ENCODE results near the gene FGFBP2. TPM values are rescaled to one million over a fixed set of nuclear protein-coding genes. Genes with fewer than 3 reads are reported as not detected.
A peak's percentile ranks its signal among the peaks of the same experiment; 100 is the strongest.

FGFBP2 gene
- total RNA-seq, 1 donor from 2014 or later, result not detected

DNA sequence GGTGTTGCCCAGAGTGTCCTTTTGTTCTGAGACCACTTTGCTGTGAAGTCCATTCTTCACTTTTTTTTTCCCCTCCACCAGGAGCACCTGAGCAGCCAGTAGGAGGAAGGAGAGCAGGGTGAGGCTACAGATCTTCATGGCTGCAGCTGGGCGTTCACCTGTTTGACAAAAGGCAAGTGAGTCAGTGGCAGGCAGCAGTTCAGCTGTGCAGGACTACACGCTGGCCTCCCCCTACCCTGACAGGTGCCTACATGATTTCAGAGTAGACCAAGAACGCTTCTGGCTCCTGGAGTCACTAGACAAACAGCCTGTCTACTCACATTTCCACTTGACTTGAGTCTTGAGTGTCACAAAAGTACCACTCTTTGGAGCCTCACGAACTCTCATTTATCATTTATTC lies 26.5 kb downstream of the FGFBP2 start:
- Mint-ChIP-seq H3K9me3 (no peaks in the 10 kb centered on the region), H3K36me3 (no peaks in the 10 kb centered on the region), H3K4me3 (peak overlapping the region; percentile 33), H3K4me1 (ENCODE audit: unreplicated experiment) (peaks cover 7% of the 10 kb centered on the region), H3K27ac (peak overlapping the region; percentile 30), H3K27me3 (peaks cover 4% of the 10 kb centered on the region)
- no peak for DNase-seq (ENCODE audit: extremely low spot score, unreplicated experiment)
- TF ChIP-seq, protein P1, sequence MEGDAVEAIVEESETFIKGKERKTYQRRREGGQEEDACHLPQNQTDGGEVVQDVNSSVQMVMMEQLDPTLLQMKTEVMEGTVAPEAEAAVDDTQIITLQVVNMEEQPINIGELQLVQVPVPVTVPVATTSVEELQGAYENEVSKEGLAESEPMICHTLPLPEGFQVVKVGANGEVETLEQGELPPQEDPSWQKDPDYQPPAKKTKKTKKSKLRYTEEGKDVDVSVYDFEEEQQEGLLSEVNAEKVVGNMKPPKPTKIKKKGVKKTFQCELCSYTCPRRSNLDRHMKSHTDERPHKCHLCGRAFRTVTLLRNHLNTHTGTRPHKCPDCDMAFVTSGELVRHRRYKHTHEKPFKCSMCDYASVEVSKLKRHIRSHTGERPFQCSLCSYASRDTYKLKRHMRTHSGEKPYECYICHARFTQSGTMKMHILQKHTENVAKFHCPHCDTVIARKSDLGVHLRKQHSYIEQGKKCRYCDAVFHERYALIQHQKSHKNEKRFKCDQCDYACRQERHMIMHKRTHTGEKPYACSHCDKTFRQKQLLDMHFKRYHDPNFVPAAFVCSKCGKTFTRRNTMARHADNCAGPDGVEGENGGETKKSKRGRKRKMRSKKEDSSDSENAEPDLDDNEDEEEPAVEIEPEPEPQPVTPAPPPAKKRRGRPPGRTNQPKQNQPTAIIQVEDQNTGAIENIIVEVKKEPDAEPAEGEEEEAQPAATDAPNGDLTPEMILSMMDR (conservative IDR thresholded peaks at IDR 0.05), result no peak

DNA sequence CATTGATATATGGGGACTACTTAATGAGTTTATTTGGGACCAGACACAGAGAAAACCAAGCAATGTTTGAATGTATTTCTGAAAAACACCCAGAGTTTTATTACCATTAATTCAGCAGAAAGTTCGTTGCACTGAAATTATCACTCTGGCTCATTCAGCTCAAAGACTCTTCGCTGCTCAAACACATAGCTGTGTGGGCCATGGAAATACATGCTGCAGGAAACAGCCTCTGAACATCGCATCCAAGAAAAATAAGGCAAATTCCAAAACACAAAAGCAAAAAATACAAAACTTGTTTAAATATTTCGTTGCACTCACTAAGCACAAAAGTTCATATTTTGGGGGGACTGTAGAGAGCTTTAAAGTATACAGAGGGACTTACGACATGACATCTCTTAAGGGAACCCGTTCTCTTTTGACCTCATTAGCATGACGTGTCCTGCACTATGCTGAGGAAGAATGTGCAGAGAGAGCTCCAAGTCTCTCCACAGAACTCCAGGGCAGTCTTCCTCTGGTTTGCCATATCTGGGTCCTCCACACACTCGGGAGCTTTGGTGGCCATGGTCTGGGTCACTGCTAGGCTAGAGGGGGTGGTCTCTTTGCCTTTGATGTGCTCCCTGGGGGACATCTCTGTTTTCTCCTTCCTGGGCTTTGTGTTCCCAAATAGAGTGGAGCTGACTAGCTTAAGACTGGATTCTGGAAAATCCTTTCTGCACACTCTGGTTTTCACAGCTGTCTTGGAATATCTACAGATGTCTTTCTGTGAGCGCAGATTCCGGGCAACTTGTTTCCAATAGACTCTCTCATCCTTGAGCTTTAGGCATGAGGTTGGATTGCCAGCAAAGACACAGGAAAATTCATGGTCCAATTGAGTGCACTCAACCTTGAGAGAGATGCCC lies 27.2 kb downstream of the FGFBP2 start:
- no peak for DNase-seq (ENCODE audit: extremely low spot score, unreplicated experiment)
- Mint-ChIP-seq H3K27me3 (peaks cover 4% of the 10 kb centered on the region), H3K27ac (no peak overlapping the region)

DNA sequence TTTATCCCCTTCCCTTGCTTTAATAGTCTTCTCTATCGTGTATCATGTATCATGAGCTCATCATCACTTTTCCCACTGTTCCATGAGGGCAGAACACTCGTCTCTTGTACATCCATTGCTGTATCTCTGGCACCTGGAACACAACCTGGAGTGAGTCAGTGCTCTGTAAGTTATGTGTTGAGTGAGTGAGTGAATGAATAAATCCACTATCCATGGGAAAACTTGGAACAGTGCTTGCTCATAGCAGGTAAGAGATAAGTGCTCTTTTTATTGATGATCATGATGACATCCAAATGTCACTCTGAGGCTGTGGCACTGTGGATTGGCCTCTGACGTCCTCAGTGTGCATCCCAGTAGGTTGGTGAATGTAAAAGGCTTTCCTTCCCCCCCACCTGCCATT lies 28.7 kb downstream of the FGFBP2 start:
- no peaks in the 10 kb centered on the region for H3K27me3 Mint-ChIP-seq
- no peaks in the 10 kb centered on the region for H3K9me3 Mint-ChIP-seq
- no peak overlapping the region for H3K27ac Mint-ChIP-seq
- no peak for DNase-seq (ENCODE audit: extremely low spot score, unreplicated experiment)
- H3K4me3 Mint-ChIP-seq, result no peak overlapping the region
- no peaks in the 10 kb centered on the region for H3K36me3 Mint-ChIP-seq
- H3K4me1 Mint-ChIP-seq (ENCODE audit: unreplicated experiment), result peaks cover 7% of the 10 kb centered on the region
- TF ChIP-seq, protein P1 (conservative IDR thresholded peaks at IDR 0.05), result no peak

More for the DNA sequence above, 27.2 kb downstream of the FGFBP2 start:
- peak overlapping the region; percentile 6 for H3K4me3 Mint-ChIP-seq
- H3K36me3 Mint-ChIP-seq, result no peaks in the 10 kb centered on the region
- H3K4me1 Mint-ChIP-seq (ENCODE audit: unreplicated experiment), result peaks cover 7% of the 10 kb centered on the region
- TF ChIP-seq, protein P1 (conservative IDR thresholded peaks at IDR 0.05), result no peak
- no peaks in the 10 kb centered on the region for H3K9me3 Mint-ChIP-seq

DNA sequence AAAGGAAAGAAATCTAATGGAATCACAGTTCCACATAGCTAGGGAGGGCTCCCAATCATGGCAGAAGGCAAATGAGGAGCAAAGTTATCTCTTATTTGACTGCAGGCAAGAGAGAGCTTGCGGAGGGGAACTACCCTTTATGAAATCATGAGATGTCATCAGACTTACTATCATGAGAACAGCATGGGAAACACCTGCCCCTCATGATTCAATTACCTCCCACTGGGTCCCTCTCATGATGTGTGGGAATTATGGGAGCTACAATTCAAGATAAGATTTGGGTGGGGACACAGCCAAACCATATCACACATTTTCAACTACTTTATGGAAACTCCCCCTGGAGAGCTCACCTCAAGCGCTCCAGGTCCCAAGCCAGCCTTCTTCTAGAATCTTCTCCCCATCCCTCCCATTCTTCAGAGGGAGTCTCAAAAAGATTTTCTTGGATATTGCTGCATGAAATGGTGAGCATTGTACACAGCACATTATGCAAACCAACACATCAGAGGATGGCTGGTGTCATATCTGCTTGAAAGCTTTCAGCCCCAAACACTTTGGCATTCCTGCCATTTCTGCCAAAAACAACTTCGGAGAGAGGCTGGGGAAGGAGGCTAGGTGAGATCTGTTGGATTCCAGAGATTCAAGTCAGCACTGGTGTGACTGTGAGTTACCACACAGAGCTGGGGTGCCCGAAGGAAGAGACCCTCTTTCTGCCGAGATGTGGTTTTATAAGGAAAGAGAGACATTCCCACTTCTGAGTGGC lies 31.3 kb downstream of the FGFBP2 start:
- Mint-ChIP-seq H3K9me3 (no peaks in the 10 kb centered on the region), H3K27ac (no peak overlapping the region), H3K4me3 (no peak overlapping the region), H3K4me1 (ENCODE audit: unreplicated experiment) (no peaks in the 10 kb centered on the region), H3K36me3 (no peaks in the 10 kb centered on the region), H3K27me3 (no peaks in the 10 kb centered on the region)
- no peak for DNase-seq (ENCODE audit: extremely low spot score, unreplicated experiment)
- TF ChIP-seq, protein P1 (conservative IDR thresholded peaks at IDR 0.05), result no peak

DNA sequence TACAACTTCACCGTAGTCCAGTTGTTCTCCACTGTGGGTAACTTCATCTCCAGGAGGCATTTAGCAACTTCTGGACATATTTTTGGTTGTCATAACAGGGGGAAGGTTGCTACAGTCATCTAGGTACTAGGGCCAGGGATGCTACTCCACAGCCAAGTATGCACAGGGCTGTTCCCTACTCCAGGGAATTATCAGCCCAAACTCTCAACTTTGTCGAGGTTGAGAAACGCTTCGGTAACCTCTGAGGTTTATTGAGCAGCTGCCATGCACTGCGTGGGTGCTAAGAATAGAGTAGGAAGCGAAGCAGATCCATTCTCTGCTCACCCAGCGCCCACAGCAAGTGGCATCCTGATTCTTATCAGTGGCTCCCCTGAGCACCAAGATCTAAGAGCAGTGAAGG lies 32.7 kb downstream of the FGFBP2 start:
- H3K9me3 Mint-ChIP-seq, result no peaks in the 10 kb centered on the region
- H3K27ac Mint-ChIP-seq, result no peak overlapping the region
- H3K4me1 Mint-ChIP-seq (ENCODE audit: unreplicated experiment), result no peaks in the 10 kb centered on the region
- no peak for DNase-seq (ENCODE audit: extremely low spot score, unreplicated experiment)
- H3K27me3 Mint-ChIP-seq, result no peaks in the 10 kb centered on the region
- TF ChIP-seq, protein P1 (conservative IDR thresholded peaks at IDR 0.05), result no peak
- H3K4me3 Mint-ChIP-seq, result no peak overlapping the region
- no peaks in the 10 kb centered on the region for H3K36me3 Mint-ChIP-seq
